Skeletal muscle satellite cell (primary cell): ENCODE measurements around the gene CYB5D1.

Source experiments
- H3K27me3 ChIP-seq: 2 replicates; pipeline ENCODE4 v1.7.0; 2013; ENCODE audit warnings: low read length; ENCODE audit not compliant: control insufficient read depth, insufficient read depth
- H3K36me3 ChIP-seq: 2 replicates; pipeline ENCODE4 v1.7.0; 2013; ENCODE audit warnings: mild to moderate bottlenecking, control low read depth, low read length; ENCODE audit not compliant: insufficient read depth
- H3K4me1 ChIP-seq: 2 replicates; pipeline ENCODE4 v1.7.0; 2013; ENCODE audit warnings: low read length; ENCODE audit not compliant: control insufficient read depth, insufficient read depth
- H3K4me2 ChIP-seq: 2 replicates; pipeline ENCODE4 v1.7.0; 2013; ENCODE audit warnings: mild to moderate bottlenecking, low read length
- H3K4me3 ChIP-seq: 2 replicates; pipeline ENCODE4 v1.7.0; 2013; ENCODE audit warnings: low read length
- H3K9ac ChIP-seq: 2 replicates; pipeline ENCODE4 v1.7.0; 2013; ENCODE audit warnings: mild to moderate bottlenecking, low read depth, low read length, moderate library complexity
- H3K9me3 ChIP-seq: replicated peaks from 2 replicates; pipeline ENCODE4 v1.7.0; 2013; ENCODE audit warnings: mild to moderate bottlenecking, control low read depth, low read length

The CYB5D1 gene

GRCh38 chr17:7886227-7887037 lies 28.6 kb downstream of the CYB5D1 start:
- Histone ChIP-seq H3K27me3 (no peaks in the 10 kb centered on the region), H3K4me1 (peaks cover 53% of the 10 kb centered on the region), H3K4me2 (peak overlapping the region; percentile 98), H3K4me3 (peak overlapping the region; percentile 95), H3K9me3 (no peaks in the 10 kb centered on the region), H3K36me3 (peaks cover 18% of the 10 kb centered on the region), H3K9ac (peak overlapping the region; percentile 76)

DNA sequence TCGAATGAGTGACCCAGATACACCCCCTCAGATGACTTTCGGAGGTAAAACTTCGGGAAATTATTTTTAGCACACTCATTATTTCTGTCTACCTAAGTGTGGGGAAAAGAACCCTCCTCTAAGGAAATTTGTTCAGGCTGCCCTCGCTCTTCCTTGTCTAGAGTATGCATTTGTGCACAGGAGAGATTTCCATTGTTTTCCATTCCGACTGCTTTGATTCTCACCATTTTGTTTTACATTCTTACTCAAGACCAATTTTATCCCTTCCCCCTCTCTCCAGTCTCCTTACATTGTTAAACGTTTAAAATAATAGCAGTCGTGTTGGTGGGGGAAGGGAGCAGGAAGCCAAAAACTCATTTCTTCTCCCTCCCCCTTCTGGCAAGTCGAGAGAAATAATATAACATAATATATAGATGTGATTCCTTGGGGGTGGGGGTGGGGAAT lies 29.3 kb downstream of the CYB5D1 start:
- H3K9ac ChIP-seq = peak overlapping the region; percentile 76
- H3K4me3 ChIP-seq = peak overlapping the region; percentile 95
- no peaks in the 10 kb centered on the region for H3K9me3 ChIP-seq
- peak overlapping the region; percentile 98 for H3K4me2 ChIP-seq
- H3K4me1 ChIP-seq = peaks cover 51% of the 10 kb centered on the region
- H3K36me3 ChIP-seq = peaks cover 20% of the 10 kb centered on the region
- no peaks in the 10 kb centered on the region for H3K27me3 ChIP-seq

- Histone ChIP-seq H3K36me3 (peaks cover 19% of the 10 kb centered on the region), H3K4me2 (peak overlapping the region; percentile 98), H3K4me3 (peak overlapping the region; percentile 95), H3K27me3 (no peaks in the 10 kb centered on the region), H3K4me1 (peaks cover 45% of the 10 kb centered on the region), H3K9me3 (no peaks in the 10 kb centered on the region), H3K9ac (peak overlapping the region; percentile 76)
Measured at GRCh38 chr17:7887482-7888183, 29.8 kb downstream of the CYB5D1 start.

- Histone ChIP-seq H3K4me2 (peak within 1 kb of the TSS; percentile 93), H3K4me1 (peaks cover 38% of the 10 kb centered on the region), H3K9ac (peak within 1 kb of the TSS; percentile 74)
Measured at GRCh38 chr17:7888184-7888920, 30.5 kb downstream of the CYB5D1 start, which contains the start of gene CHD3. Gene CHD3 (plus strand): TSS chr17:7888789. CDS start chr17:7889001, 212 bp downstream.

DNA sequence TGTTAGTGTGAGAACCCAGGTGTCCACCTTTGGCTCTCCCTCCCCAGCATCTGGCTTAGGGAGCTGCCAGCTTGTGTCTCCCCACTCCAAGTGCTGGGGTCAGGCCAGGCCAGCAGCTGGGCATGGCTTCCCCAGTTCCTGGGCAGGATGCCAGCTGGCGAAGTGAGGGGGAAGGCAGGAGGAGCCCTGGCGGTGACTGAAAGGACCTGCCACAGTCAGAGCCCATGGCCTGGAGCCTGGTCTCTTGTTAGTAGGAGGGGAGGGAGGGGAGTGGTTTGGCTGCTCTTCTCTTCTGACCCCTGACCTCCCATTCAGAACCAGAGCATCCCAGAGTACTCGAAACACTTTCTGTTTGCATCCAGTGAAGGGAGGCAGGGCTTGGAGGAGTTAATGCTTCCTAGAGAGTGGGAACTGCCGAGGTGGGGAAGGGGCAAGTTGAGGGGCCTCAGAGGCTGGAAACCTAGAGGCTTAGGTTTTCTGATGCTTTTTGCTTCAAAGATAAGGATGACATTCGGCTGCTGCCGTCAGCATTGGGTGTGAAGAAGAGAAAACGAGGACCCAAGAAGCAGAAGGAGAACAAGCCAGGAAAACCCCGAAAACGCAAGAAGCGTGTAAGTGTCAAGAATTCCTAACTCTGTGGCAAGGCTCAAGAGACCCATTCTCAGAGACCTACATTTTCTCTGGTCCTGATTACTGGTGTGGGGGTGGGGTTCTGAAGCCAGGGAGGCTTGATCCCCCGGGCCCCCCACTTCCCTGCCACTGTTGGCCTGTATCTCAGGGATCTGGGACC lies 31.6 kb downstream of the CYB5D1 start:
- Histone ChIP-seq H3K27me3 (no peaks in the 10 kb centered on the region), H3K9me3 (no peaks in the 10 kb centered on the region), H3K36me3 (peaks cover 28% of the 10 kb centered on the region), H3K4me3 (peak overlapping the region; percentile 70), H3K9ac (peak overlapping the region; percentile 74), H3K4me1 (peaks cover 31% of the 10 kb centered on the region), H3K4me2 (peak overlapping the region; percentile 93)

More at GRCh38 chr17:7888184-7888920, 30.5 kb downstream of the CYB5D1 start, which contains the start of gene CHD3:
- no peaks in the 10 kb centered on the region for H3K27me3 ChIP-seq
- peak within 1 kb of the TSS; percentile 70 for H3K4me3 ChIP-seq
- H3K9me3 ChIP-seq = no peaks in the 10 kb centered on the region
- H3K36me3 ChIP-seq = peaks cover 17% of the 10 kb centered on the region

GRCh38 chr17:7893187-7893880 lies 35.5 kb downstream of the CYB5D1 start:
- Histone ChIP-seq H3K4me2 (no peak overlapping the region), H3K27me3 (no peaks in the 10 kb centered on the region), H3K4me3 (no peak overlapping the region), H3K4me1 (peaks cover 16% of the 10 kb centered on the region), H3K9ac (no peak overlapping the region), H3K9me3 (no peaks in the 10 kb centered on the region), H3K36me3 (peaks cover 57% of the 10 kb centered on the region)

DNA sequence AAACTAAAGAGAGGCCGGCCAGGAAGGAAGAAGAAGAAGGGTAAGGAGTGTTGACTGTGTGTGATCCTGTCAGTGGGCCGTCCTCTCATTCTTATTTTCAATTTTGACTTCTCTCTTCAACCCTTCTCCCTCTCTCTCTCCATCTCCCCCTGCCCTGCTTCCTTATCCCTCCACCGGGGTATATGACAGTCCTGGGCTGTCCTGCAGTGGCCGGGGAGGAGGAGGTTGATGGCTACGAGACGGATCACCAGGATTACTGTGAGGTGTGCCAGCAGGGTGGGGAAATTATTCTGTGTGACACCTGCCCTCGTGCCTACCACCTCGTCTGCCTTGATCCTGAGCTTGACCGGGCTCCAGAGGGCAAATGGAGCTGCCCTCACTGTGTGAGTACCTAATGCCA lies 36.4 kb downstream of the CYB5D1 start:
- Histone ChIP-seq H3K36me3 (peaks cover 66% of the 10 kb centered on the region), H3K9me3 (no peaks in the 10 kb centered on the region), H3K9ac (no peak overlapping the region), H3K27me3 (no peaks in the 10 kb centered on the region), H3K4me3 (no peak overlapping the region), H3K4me2 (no peak overlapping the region), H3K4me1 (peaks cover 7% of the 10 kb centered on the region)

DNA sequence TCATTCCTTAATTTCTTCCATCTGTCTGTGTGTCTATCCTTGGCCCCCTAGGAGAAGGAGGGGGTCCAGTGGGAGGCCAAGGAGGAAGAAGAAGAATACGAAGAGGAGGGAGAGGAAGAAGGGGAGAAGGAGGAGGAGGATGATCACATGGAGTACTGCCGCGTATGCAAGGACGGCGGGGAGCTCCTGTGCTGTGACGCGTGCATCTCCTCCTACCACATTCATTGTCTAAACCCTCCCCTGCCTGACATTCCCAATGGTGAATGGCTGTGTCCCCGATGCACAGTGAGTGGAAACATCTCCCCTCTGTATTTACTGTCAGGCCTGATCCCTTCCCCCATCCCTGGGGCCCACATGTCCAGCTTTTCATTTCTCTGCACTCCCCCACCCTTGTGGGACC lies 37.1 kb downstream of the CYB5D1 start:
- H3K36me3 ChIP-seq = peaks cover 72% of the 10 kb centered on the region
- no peaks in the 10 kb centered on the region for H3K27me3 ChIP-seq
- no peaks in the 10 kb centered on the region for H3K9me3 ChIP-seq
- no peak overlapping the region for H3K9ac ChIP-seq
- H3K4me1 ChIP-seq = peaks cover under 1% of the 10 kb centered on the region
- H3K4me2 ChIP-seq = no peak overlapping the region
- no peak overlapping the region for H3K4me3 ChIP-seq

DNA sequence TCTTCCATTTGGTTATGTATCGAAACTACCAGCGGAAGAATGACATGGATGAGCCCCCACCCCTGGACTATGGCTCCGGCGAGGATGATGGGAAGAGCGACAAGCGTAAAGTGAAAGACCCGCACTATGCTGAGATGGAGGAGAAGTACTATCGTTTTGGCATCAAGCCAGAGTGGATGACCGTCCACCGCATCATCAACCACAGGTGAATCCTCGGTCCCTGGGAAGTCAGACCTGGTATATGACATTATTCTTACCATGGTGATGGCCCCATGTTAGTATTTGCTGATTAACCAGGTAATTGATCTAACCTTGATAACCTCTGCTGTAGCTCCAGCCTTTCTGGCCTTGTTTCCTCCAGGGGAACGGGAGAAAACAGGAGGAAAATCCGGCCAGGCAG lies 39.3 kb downstream of the CYB5D1 start:
- H3K27me3 ChIP-seq = no peaks in the 10 kb centered on the region
- no peak overlapping the region for H3K9ac ChIP-seq
- H3K4me2 ChIP-seq = no peak overlapping the region
- H3K9me3 ChIP-seq = no peaks in the 10 kb centered on the region
- H3K4me3 ChIP-seq = no peak overlapping the region
- H3K36me3 ChIP-seq = peaks cover 73% of the 10 kb centered on the region
- no peaks in the 10 kb centered on the region for H3K4me1 ChIP-seq

DNA sequence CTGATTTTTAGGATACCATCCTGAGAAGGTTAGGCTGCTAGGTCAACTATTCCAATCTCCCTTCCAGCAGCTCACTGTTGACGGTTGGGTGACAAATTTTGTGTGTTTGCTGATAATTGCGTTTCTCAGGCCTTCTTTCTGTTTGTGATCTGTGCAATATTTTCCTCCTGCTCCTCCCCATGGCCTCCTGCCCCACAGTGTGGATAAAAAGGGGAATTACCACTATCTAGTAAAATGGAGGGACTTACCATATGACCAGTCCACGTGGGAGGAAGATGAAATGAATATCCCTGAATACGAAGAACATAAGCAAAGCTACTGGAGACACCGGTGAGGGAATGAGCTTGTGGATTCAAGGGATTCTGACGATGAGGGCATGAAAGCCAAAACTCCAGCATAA lies 40.0 kb downstream of the CYB5D1 start:
- peaks cover 78% of the 10 kb centered on the region for H3K36me3 ChIP-seq

More for the DNA sequence above, 40.0 kb downstream of the CYB5D1 start:
- Histone ChIP-seq H3K9ac (peak overlapping the region; percentile 4), H3K27me3 (no peaks in the 10 kb centered on the region), H3K4me1 (no peaks in the 10 kb centered on the region), H3K4me2 (no peak overlapping the region), H3K9me3 (no peaks in the 10 kb centered on the region), H3K4me3 (no peak overlapping the region)
